ENCODE data around the gene REV3L.

DNA sequence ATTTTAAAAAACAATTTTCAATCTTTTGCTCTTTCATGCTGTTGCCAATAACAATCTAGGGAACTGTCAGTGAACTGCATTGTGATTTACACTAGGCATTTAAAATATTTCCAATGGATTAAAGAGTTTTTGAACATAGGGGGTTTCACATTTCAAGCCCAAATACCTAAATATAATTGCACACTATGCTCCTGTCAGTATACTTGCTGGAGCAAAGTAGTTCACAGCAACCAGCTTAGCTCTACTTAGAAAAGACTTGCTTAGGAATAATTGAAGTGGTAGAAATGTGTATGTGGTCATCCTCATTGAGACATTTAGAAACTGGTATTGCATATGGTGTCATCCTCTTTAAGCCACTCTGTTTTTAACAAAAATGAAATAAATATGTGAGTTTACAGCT is 41.7 kb upstream of the REV3L start:
- TF ChIP-seq, protein P1, sequence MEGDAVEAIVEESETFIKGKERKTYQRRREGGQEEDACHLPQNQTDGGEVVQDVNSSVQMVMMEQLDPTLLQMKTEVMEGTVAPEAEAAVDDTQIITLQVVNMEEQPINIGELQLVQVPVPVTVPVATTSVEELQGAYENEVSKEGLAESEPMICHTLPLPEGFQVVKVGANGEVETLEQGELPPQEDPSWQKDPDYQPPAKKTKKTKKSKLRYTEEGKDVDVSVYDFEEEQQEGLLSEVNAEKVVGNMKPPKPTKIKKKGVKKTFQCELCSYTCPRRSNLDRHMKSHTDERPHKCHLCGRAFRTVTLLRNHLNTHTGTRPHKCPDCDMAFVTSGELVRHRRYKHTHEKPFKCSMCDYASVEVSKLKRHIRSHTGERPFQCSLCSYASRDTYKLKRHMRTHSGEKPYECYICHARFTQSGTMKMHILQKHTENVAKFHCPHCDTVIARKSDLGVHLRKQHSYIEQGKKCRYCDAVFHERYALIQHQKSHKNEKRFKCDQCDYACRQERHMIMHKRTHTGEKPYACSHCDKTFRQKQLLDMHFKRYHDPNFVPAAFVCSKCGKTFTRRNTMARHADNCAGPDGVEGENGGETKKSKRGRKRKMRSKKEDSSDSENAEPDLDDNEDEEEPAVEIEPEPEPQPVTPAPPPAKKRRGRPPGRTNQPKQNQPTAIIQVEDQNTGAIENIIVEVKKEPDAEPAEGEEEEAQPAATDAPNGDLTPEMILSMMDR (conservative IDR thresholded peaks at IDR 0.05; ENCODE audit: low read depth, low read length), result no peak
- TF ChIP-seq EZH2 (IDR thresholded peaks at IDR 0.05; ENCODE audit: low read length, unreplicated experiment), result no peak

Data from PC-3 (cell line).